Measurements from ENCODE around the gene FARSA. TPM values are rescaled to one million over a fixed set of nuclear protein-coding genes. Genes with fewer than 3 reads are reported as not detected.
A peak's percentile ranks its signal among the peaks of the same experiment; 100 is the strongest.

The FARSA gene
- total and polyA plus RNA-seq, 2 of the 8 experiments (the other 6 are each of a cell fraction or from before 2014, with no cell fraction given), result 61.0 to 103 TPM

DNA sequence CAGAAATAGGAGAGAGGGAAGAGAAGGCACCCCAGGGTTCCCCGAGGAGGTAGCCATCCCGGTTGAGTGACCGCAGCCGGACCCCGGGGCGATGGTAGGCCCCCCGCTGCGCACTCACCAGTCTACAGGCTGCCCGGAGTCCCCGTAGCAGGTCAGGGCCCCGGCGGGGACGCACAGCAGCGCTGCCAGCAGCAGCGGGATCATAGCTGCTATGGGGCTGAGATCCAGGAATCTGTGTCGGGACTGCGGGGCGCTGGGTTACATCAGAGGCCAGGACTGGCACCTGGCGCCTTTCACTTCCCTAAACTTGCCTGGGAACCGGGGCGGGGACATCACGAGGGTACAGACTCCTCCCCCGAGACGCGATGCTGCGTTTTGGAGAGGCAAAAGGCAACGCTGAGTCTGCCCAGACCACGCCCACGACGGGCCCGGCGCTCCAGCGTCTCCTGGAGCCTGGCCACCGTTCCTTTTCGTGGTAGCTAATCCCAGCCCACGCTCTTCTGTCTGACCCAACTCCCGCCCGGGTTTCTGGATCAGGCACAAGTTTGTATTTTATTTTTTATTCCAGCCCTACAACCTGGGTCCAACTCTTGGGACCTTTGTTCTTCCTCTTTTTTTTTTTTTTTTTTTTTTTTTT is 52.2 kb downstream of the FARSA start, which contains the start of gene DNASE2 (continued):
- TF ChIP-seq EP300 (IDR thresholded peaks at IDR 0.05; ENCODE audit: borderline replicate concordance in 1 of 2, low read depth in 2 of 2, low read length in 2 of 2), result peak in 1 of 2 experiments; percentile 15; a peak in 1 of 3 replicates
- TF ChIP-seq JUND (IDR thresholded peaks at IDR 0.05; ENCODE audit: low read length), result no peak
- no peak for TF ChIP-seq JUN (IDR thresholded peaks at IDR 0.05; ENCODE audit: low read depth, low read length)
- TF ChIP-seq EZH2 (IDR thresholded peaks at IDR 0.05; ENCODE audit: low read depth, low read length, severe bottlenecking), result no peak
- peak; percentile 71; the same call in 1 of the 2 replicates for TF ChIP-seq CEBPB (IDR thresholded peaks at IDR 0.05; ENCODE audit: low read depth, low read length)
- no peak for TF ChIP-seq BACH1 (IDR thresholded peaks at IDR 0.05; ENCODE audit: low read length)
- TF ChIP-seq RNF2 (IDR thresholded peaks at IDR 0.05; ENCODE audit: borderline replicate concordance, low read depth, low read length, missing control alignments, poor library complexity, severe bottlenecking), result no peak
- peak; percentile 56 for TF ChIP-seq KDM4A (IDR thresholded peaks at IDR 0.05; ENCODE audit: low read depth, low read length, severe bottlenecking)
- TF ChIP-seq E2F6 (IDR thresholded peaks at IDR 0.05), result no peak; the same call in 1 of the 2 replicates
- TF ChIP-seq SIN3A (conservative IDR thresholded peaks at IDR 0.05 in 1 of 2, IDR thresholded peaks at IDR 0.05 in 1 of 2; ENCODE audit: low read depth in 1 of 2, low read length in 2 of 2), result peak in 1 of 2 experiments; percentile 61; a peak in 1 of 4 replicates
- TF ChIP-seq POU5F1 (IDR thresholded peaks at IDR 0.05; ENCODE audit: low read depth, low read length), result no peak
- TF ChIP-seq YY1 (IDR thresholded peaks at IDR 0.05; ENCODE audit: low read depth, low read length), result no peak
- no peak for TF ChIP-seq SIRT6 (IDR thresholded peaks at IDR 0.05; ENCODE audit: low read length)
- no peak for TF ChIP-seq USF2 (IDR thresholded peaks at IDR 0.05; ENCODE audit: low read length)
- no peak for TF ChIP-seq RAD21 (IDR thresholded peaks at IDR 0.05 in 1 of 2, conservative IDR thresholded peaks at IDR 0.05 in 1 of 2; ENCODE audit: low read depth in 2 of 2, low read length in 2 of 2)
- TF ChIP-seq HDAC2 (IDR thresholded peaks at IDR 0.05; ENCODE audit: borderline replicate concordance in 1 of 2, low read depth in 2 of 2, low read length in 2 of 2), result 0 out of 4 replicates have a peak, but pooled peaks of 1 of the 2 experiments have one; percentile 71
- no peak for TF ChIP-seq ATF2 (IDR thresholded peaks at IDR 0.05; ENCODE audit: low read length)
- TF ChIP-seq TBP (IDR thresholded peaks at IDR 0.05; ENCODE audit: low read depth, low read length), result peak; percentile 69
- no peak for TF ChIP-seq SIX5 (IDR thresholded peaks at IDR 0.05; ENCODE audit: low read depth, low read length)
